Liver (tissue), 9 donors: ENCODE measurements around the gene SLC2A6. TPM values are rescaled to one million over a fixed set of nuclear protein-coding genes. Genes with fewer than 3 reads are reported as not detected.

Experiments
- DNase-seq: peaks from one replicate; pipeline ENCODE4 v3.0.0-alpha.2; 2017; ENCODE audit warnings: low spot score
- H3K27ac ChIP-seq, 2 donors: one replicate each; pipeline ENCODE4 v1.7.0; 2013; ENCODE audit warnings: inconsistent platforms in 2 of 2, low read length in 2 of 2, control low read depth in 1 of 2, low read depth in 1 of 2, mild to moderate bottlenecking in 1 of 2
- H3K27me3 ChIP-seq, 4 donors: one replicate each; pipeline versions ENCODE4 v1.6.1 to v1.7.0; 2013; ENCODE audit warnings: low read length in 3 of 4, inconsistent platforms in 1 of 4, mild to moderate bottlenecking in 1 of 4, moderate library complexity in 1 of 4; ENCODE audit not compliant: control insufficient read depth in 4 of 4, insufficient read depth in 4 of 4
- H3K36me3 ChIP-seq, 4 donors: one replicate each; pipeline versions ENCODE4 v1.6.1 to v1.7.0; 2013; ENCODE audit warnings: low read length in 3 of 4, mild to moderate bottlenecking in 3 of 4, low read depth in 1 of 4, moderate library complexity in 1 of 4; ENCODE audit not compliant: control insufficient read depth in 4 of 4, insufficient read depth in 3 of 4
- H3K4me1 ChIP-seq, 4 donors: one replicate each; pipeline versions ENCODE4 v1.6.1 to v1.7.0; 2013; ENCODE audit warnings: low read length in 3 of 4, mild to moderate bottlenecking in 3 of 4, moderate library complexity in 1 of 4; ENCODE audit not compliant: control insufficient read depth in 4 of 4, insufficient read depth in 4 of 4
- H3K4me3 ChIP-seq, 3 donors: one replicate each; pipeline versions ENCODE4 v1.6.1 to v1.7.0; 2013; ENCODE audit warnings: low read length in 3 of 3, control low read depth in 1 of 3, low read depth in 1 of 3, mild to moderate bottlenecking in 1 of 3
- H3K9ac ChIP-seq, 2 donors: one replicate each; pipeline ENCODE4 v1.7.0; 2013; ENCODE audit warnings: low read length in 2 of 2, mild to moderate bottlenecking in 2 of 2, moderate library complexity in 2 of 2, control low read depth in 1 of 2, low read depth in 1 of 2
- H3K9me3 ChIP-seq, 4 donors: one replicate each; pipeline versions ENCODE4 v1.6.1 to v1.7.0; 2013; ENCODE audit warnings: low read length in 3 of 4; ENCODE audit not compliant: control insufficient read depth in 4 of 4
- EGR1 ChIP-seq, 2 donors: IDR thresholded peaks; 2 replicates each; pipeline ENCODE4 v1.6.1; 2016 to 2018; ENCODE audit warnings: antibody characterized with exemption in 2 of 2, low read depth in 2 of 2
- FOXA1 ChIP-seq: IDR thresholded peaks from 2 replicates; pipeline ENCODE4 v1.6.1; 2016; ENCODE audit warnings: antibody characterized with exemption
- FOXA2 ChIP-seq: IDR thresholded peaks from 2 replicates; pipeline ENCODE4 v1.6.1; 2016; ENCODE audit warnings: antibody characterized with exemption
- GABPA ChIP-seq, 2 donors: IDR thresholded peaks in 1 of 2; conservative IDR thresholded peaks in 1 of 2; 2 replicates each; pipeline ENCODE4 v1.6.1; 2016; ENCODE audit warnings: antibody characterized with exemption in 2 of 2, mild to moderate bottlenecking in 1 of 2, moderate library complexity in 1 of 2
- HNF4A ChIP-seq, 2 donors: conservative IDR thresholded peaks; 2 replicates each; pipeline ENCODE4 v1.6.1; 2016; ENCODE audit warnings: antibody characterized with exemption in 2 of 2, mild to moderate bottlenecking in 2 of 2
- HNF4G ChIP-seq: IDR thresholded peaks from 2 replicates; pipeline ENCODE4 v1.6.1; 2016; ENCODE audit warnings: antibody characterized with exemption
- JUND ChIP-seq, 2 donors: IDR thresholded peaks; 2 replicates each; pipeline ENCODE4 v1.6.1; 2016; ENCODE audit warnings: antibody characterized with exemption in 2 of 2
- NR2F2 ChIP-seq: IDR thresholded peaks from 2 replicates; pipeline ENCODE4 v1.6.1; 2016; ENCODE audit warnings: antibody characterized with exemption
- RAD21 ChIP-seq, 2 donors: IDR thresholded peaks; 2 replicates each; pipeline ENCODE4 v1.6.1; 2016; ENCODE audit warnings: antibody characterized with exemption in 2 of 2, mild to moderate bottlenecking in 2 of 2
- RXRA ChIP-seq, 2 donors: IDR thresholded peaks; 2 replicates each; pipeline ENCODE4 v1.6.1; 2017 to 2018; ENCODE audit warnings: antibody characterized with exemption in 2 of 2, mild to moderate bottlenecking in 1 of 2
- SP1 ChIP-seq: IDR thresholded peaks from 2 replicates; pipeline ENCODE4 v1.6.1; 2018; ENCODE audit warnings: antibody characterized with exemption, mild to moderate bottlenecking
- TAF1 ChIP-seq: conservative IDR thresholded peaks from 2 replicates; pipeline ENCODE4 v1.6.1; 2016; ENCODE audit warnings: antibody characterized with exemption, mild to moderate bottlenecking
- YY1 ChIP-seq: IDR thresholded peaks from 2 replicates; pipeline ENCODE4 v1.6.1; 2016; ENCODE audit warnings: antibody characterized with exemption, mild to moderate bottlenecking
- ZBTB33 ChIP-seq: IDR thresholded peaks from 2 replicates; pipeline ENCODE4 v1.6.1; 2016; ENCODE audit warnings: antibody characterized with exemption
- WGBS: extraction: QIAGEN DNeasy Blood & Tissue Kit; methylation state at CpG from one replicate; pipeline ENCODE4 v1.1.7; 2013; 5-methylcytosine and 5-hydroxymethylcytosine counted together
- polyA plus RNA-seq, 2 donors: library from polyadenylated mRNA; stranded (reverse) in 1 of 2; unstranded in 1 of 2; fragments of 200-250 nt in 1 of 2; fragments of >200 nt in 1 of 2; fragmentation: Nextera tagmentation in 1 of 2; extraction: Ambion mirVana in 1 of 2; gene quantifications; one replicate each; pipeline versions ENCODE4 v1.2.1 to v1.2.3, GENCODE V29; 2013 to 2015
- total RNA-seq, 2 donors: library from RNA; depleted of rRNA; stranded (reverse); fragments of >200 nt; gene quantifications; one replicate each; pipeline ENCODE4 v1.2.3, GENCODE V29; 2014
- TF ChIP-seq, protein P1 (sequence below): fragments of 150-350 bp; IDR thresholded peaks from 2 replicates; pipeline ENCODE4 v1.5.1; 2017; ENCODE audit warnings: improper control_type of control experiment, low read depth, low read length; ENCODE audit not compliant: missing input control
- TF ChIP-seq, protein P2 (sequence below): IDR thresholded peaks from 2 replicates; pipeline ENCODE4 v1.6.1; 2016; ENCODE audit warnings: antibody characterized with exemption
- TF ChIP-seq, protein P3 (sequence below): IDR thresholded peaks from 2 replicates; pipeline ENCODE4 v1.6.1; 2016; ENCODE audit warnings: antibody characterized with exemption
- donor health status: healthy.
- donor health status: healthy.
- donor health status: healthy.
- donor health status: healthy.
- donor health status: healthy.

The SLC2A6 gene
- total and polyA plus RNA-seq, 4 donors: 1.7 to 3.9 (median 2.3) TPM

DNA sequence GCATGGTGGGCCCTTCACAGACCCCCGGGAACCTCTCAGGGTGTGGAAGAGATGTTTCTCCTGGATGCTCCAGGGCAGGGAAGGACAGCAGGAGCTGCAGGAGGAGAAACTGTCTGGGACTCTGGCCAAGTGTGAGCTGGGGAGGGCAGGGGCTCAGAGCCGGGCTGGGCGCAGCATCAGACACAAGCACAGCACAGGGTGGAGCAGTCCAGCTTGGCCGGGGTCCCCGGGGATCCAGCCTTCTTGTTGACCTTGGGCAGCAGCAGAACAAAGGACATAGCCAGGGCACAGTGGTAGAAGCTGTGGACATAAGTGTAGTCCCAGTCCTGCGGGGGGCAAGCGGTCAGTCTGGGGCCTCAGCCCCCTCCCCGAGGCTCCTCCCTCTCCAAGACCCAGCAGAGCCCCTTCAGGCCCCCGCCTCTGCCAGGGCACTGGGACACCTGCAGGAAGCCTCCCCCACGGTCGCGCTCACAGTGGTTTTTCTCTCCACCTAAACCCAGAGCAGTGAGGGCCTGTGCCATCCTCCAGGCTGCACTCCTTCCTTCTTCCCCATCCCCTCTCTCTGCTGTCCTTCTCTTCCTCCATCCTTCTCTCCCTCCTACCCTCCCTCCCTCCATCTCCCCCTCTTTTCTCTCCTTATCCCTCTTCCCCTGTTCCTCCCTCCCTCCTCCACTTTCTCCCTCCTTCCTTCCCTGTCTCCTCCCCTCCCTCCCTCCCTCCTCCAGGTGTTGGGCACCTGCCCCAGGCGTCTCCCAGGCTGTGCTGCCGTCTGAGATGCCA, 35.8 kb upstream of the SLC2A6 start:
- H3K27me3 ChIP-seq: no peaks in the 10 kb centered on the region
- H3K4me1 ChIP-seq: peaks cover 0 to 9% (median 5%) of the 10 kb centered on the region in 4 donors
- DNase-seq: no peak
- TF ChIP-seq SP1 (no peak), ZBTB33 (no peak), TAF1 (no peak), RXRA (IDR thresholded peaks at IDR 0.05) (no peak), EGR1 (IDR thresholded peaks at IDR 0.05; ENCODE audit: low read depth in 2 of 2) (no peak), FOXA1 (no peak), FOXA2 (no peak), JUND (IDR thresholded peaks at IDR 0.05) (no peak)
- TF ChIP-seq, protein P1, sequence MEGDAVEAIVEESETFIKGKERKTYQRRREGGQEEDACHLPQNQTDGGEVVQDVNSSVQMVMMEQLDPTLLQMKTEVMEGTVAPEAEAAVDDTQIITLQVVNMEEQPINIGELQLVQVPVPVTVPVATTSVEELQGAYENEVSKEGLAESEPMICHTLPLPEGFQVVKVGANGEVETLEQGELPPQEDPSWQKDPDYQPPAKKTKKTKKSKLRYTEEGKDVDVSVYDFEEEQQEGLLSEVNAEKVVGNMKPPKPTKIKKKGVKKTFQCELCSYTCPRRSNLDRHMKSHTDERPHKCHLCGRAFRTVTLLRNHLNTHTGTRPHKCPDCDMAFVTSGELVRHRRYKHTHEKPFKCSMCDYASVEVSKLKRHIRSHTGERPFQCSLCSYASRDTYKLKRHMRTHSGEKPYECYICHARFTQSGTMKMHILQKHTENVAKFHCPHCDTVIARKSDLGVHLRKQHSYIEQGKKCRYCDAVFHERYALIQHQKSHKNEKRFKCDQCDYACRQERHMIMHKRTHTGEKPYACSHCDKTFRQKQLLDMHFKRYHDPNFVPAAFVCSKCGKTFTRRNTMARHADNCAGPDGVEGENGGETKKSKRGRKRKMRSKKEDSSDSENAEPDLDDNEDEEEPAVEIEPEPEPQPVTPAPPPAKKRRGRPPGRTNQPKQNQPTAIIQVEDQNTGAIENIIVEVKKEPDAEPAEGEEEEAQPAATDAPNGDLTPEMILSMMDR: no peak
- TF ChIP-seq, protein P2, sequence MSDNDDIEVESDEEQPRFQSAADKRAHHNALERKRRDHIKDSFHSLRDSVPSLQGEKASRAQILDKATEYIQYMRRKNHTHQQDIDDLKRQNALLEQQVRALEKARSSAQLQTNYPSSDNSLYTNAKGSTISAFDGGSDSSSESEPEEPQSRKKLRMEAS: no peak
- TF ChIP-seq, protein P3, sequence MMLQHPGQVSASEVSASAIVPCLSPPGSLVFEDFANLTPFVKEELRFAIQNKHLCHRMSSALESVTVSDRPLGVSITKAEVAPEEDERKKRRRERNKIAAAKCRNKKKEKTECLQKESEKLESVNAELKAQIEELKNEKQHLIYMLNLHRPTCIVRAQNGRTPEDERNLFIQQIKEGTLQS: no peak
- H3K36me3 ChIP-seq: no peaks in the 10 kb centered on the region
- WGBS: 69% methylated on average over 14 of the region's 14 CpGs
- H3K9ac ChIP-seq: no peak overlapping the region
- no peak overlapping the region for H3K27ac ChIP-seq
- no peak overlapping the region for H3K4me3 ChIP-seq
- H3K9me3 ChIP-seq: no peaks in the 10 kb centered on the region

DNA sequence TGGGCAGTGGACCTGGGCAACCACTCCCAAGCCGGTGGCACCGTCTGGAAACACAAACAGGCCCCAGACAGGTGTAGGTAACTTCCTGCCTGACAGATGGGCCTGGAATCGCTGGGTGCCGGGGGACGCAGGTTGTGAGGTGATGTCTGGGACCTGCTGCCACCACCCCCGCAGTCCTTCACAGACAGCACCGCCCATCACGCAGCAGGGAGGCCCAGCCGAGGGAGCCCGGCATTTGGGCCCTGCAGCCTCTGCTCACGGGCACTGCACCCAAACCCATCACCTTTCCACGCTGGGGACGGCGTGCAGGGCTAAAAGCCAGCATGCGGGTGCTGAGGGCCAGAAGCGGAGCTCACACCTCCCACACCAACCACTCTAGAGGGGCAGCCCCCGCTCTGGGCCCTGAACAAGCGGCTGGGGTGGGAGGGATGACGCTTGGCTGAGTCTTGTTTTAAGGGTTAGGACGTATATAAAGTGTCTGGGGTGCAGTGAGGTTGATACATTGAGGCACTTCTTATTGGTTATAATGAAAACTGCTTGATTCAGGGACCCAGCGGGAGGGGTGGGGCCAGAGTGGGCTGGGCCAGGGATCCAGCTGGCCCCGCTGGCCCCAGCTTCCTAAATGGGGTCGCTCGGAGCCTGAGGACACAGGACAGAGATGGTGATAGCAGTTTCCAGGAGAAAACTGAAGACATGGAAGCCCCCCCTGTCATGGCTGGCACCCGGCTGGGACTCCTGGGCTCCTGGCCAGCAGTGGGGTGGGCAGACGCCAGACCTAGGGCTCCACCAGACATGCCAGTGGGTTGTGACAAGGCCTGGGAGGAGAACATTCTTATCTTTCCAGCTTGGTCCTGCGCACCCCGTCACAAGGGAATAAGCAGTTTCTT, 34.6 kb upstream of the SLC2A6 start:
- Histone ChIP-seq H3K9ac (no peak overlapping the region), H3K36me3 (no peaks in the 10 kb centered on the region), H3K4me1 (peaks cover 6 to 15% (median 9%) of the 10 kb centered on the region in 4 donors), H3K9me3 (no peaks in the 10 kb centered on the region), H3K27ac (no peak overlapping the region), H3K27me3 (no peaks in the 10 kb centered on the region), H3K4me3 (no peak overlapping the region)
- no peak for DNase-seq
- whole genome bisulfite sequencing: 83% methylated on average over 28 of the region's 28 CpGs
- TF ChIP-seq GABPA (IDR thresholded peaks at IDR 0.05 in 1 of 2, conservative IDR thresholded peaks at IDR 0.05 in 1 of 2): no peak
- TF ChIP-seq RAD21 (IDR thresholded peaks at IDR 0.05): no peak
- no peak for TF ChIP-seq TAF1
- TF ChIP-seq, protein P2: no peak
- TF ChIP-seq YY1: no peak
- TF ChIP-seq NR2F2: no peak
- TF ChIP-seq FOXA1: no peak
- TF ChIP-seq EGR1 (IDR thresholded peaks at IDR 0.05; ENCODE audit: low read depth in 2 of 2): no peak
- TF ChIP-seq RXRA (IDR thresholded peaks at IDR 0.05): no peak
- no peak for TF ChIP-seq JUND (IDR thresholded peaks at IDR 0.05)
- no peak for TF ChIP-seq HNF4G
- no peak for TF ChIP-seq ZBTB33
- no peak for TF ChIP-seq FOXA2
- TF ChIP-seq SP1: no peak
- TF ChIP-seq, protein P1: no peak
- no peak for TF ChIP-seq HNF4A (conservative IDR thresholded peaks at IDR 0.05)
